Endodermal cell (in vitro differentiated cells): ENCODE measurements around the gene ATP7A. TPM values are rescaled to one million over a fixed set of nuclear protein-coding genes. Genes with fewer than 3 reads are reported as not detected.
A peak's percentile ranks its signal among the peaks of the same experiment; 100 is the strongest.

ENCODE experiments used
- DNase-seq: peaks from one replicate; pipeline ENCODE4 v3.0.0-alpha.2; 2017
- H3K27ac ChIP-seq: 2 replicates; pipeline ENCODE4 v1.5.1; 2013; ENCODE audit warnings: mild to moderate bottlenecking, low read depth, low read length, moderate library complexity
- H3K27me3 ChIP-seq: 2 replicates; pipeline ENCODE4 v1.6.1; 2013; ENCODE audit warnings: mild to moderate bottlenecking, low read length, moderate library complexity; ENCODE audit not compliant: insufficient read depth, control insufficient read depth, poor library complexity, severe bottlenecking
- H3K36me3 ChIP-seq: 2 replicates; pipeline ENCODE4 v1.7.0; 2013; ENCODE audit warnings: mild to moderate bottlenecking, low read length, moderate library complexity; ENCODE audit not compliant: control insufficient read depth, insufficient read depth
- H3K4me1 ChIP-seq: one replicate; pipeline ENCODE4 v1.7.0; 2013; ENCODE audit warnings: low read length; ENCODE audit not compliant: control insufficient read depth, insufficient read depth
- H3K4me3 ChIP-seq: 2 replicates; pipeline ENCODE4 v1.5.1; 2013; ENCODE audit warnings: mild to moderate bottlenecking, low read length, moderate library complexity
- H3K9ac ChIP-seq: 2 replicates; pipeline ENCODE4 v1.6.1; 2013; ENCODE audit warnings: mild to moderate bottlenecking, low read length, moderate library complexity; ENCODE audit not compliant: poor library complexity, severe bottlenecking; ENCODE audit errors: extremely low read depth
- H3K9me3 ChIP-seq: 2 replicates; pipeline ENCODE4 v1.6.1; 2013; ENCODE audit warnings: mild to moderate bottlenecking, low read length, moderate library complexity; ENCODE audit not compliant: control insufficient read depth
- H3K27ac Mint-ChIP-seq: 2 replicates; pipeline ENCODE4 v1.8.0; 2020; ENCODE audit warnings: mixed read lengths
- H3K27me3 Mint-ChIP-seq: 2 replicates; pipeline ENCODE4 v1.8.0; 2021; ENCODE audit warnings: mild to moderate bottlenecking, mixed read lengths; ENCODE audit not compliant: insufficient read depth
- H3K36me3 Mint-ChIP-seq: 2 replicates; pipeline ENCODE4 v1.8.0; 2020; ENCODE audit warnings: low read depth, mixed read lengths
- H3K4me1 Mint-ChIP-seq: 2 replicates; pipeline ENCODE4 v1.8.0; 2020; ENCODE audit warnings: mixed read lengths
- H3K4me3 Mint-ChIP-seq: 2 replicates; pipeline ENCODE4 v1.8.0; 2020; ENCODE audit warnings: mild to moderate bottlenecking, moderate library complexity, mixed read lengths
- H3K9me3 Mint-ChIP-seq: 2 replicates; pipeline ENCODE4 v1.8.0; 2020; ENCODE audit warnings: mild to moderate bottlenecking, mixed read lengths
- CTCF ChIP-seq: fragments of 200-600 bp; sonication (generic); conservative IDR thresholded peaks from 2 replicates; pipeline ENCODE4 v1.5.0; 2021; ENCODE audit warnings: antibody characterized with exemption, mild to moderate bottlenecking
- WGBS, 2 experiments: methylation state at CpG; one replicate each; pipeline versions ENCODE4 v1.1.5 to v1.1.7; 2013; ENCODE audit warnings: missing lambda C conversion rate in 2 of 2, mixed read lengths in 1 of 2; ENCODE audit not compliant: insufficient coverage in 1 of 2, insufficient read length in 1 of 2; 5-methylcytosine and 5-hydroxymethylcytosine counted together
- total RNA-seq, 2 donors: library from RNA; stranded (reverse); fragmentation: NEBNext Ultra II Directional in 1 of 2; extraction: Animal tissue kit (Norgen Biotek cat#: 25700) in 1 of 2; gene quantifications; 2 replicates in 1 of 2; 3 replicates in 1 of 2; pipeline ENCODE4 v1.2.1, GENCODE V29; 2021

ATP7A gene
- total RNA-seq, 2 donors from 2014 or later, result 4.4 to 5.8 TPM

- no peak for DNase-seq
- no peaks in the 10 kb centered on the region for H3K4me1 Mint-ChIP-seq
- H3K27me3 Mint-ChIP-seq, result no peaks in the 10 kb centered on the region
- WGBS, 2 experiments, result 90 to 94% methylated on average over 2 to 3 of the region's 3 CpGs
- Histone ChIP-seq H3K27ac (no peak overlapping the region), H3K9me3 (no peaks in the 10 kb centered on the region), H3K4me1 (no peaks in the 10 kb centered on the region), H3K9ac (no peak overlapping the region), H3K27me3 (no peaks in the 10 kb centered on the region), H3K36me3 (no peaks in the 10 kb centered on the region), H3K4me3 (no peak overlapping the region)
- H3K4me3 Mint-ChIP-seq, result no peak overlapping the region
- H3K36me3 Mint-ChIP-seq, result no peaks in the 10 kb centered on the region
- no peak overlapping the region for H3K27ac Mint-ChIP-seq
- no peak for TF ChIP-seq CTCF
- H3K9me3 Mint-ChIP-seq, result peaks cover 49% of the 10 kb centered on the region
These were observed 117.3 kb downstream of the ATP7A start for GRCh38 chrX:78027798-78028197.

DNA sequence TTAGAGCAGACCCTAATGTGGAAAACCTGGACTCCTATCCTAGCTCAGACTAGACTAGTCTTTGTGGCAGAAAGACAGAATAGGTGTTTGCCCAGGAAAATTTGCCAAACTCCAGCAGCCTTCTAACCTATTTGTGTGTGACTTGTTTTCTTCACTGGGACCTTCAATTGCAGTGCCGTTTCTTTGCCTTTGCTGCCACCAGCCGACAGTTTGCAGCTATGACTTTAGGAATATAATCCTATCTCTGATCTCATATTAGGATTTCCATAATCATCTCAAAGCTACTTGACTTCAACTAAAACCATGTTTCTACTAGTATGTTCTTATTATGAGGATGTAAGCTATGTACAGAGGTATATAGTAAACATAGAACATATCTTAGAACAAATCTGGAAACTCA is 119.2 kb downstream of the ATP7A start:
- Histone ChIP-seq H3K27ac (no peak overlapping the region), H3K27me3 (no peaks in the 10 kb centered on the region), H3K9ac (no peak overlapping the region), H3K9me3 (no peaks in the 10 kb centered on the region), H3K4me1 (no peaks in the 10 kb centered on the region), H3K36me3 (no peaks in the 10 kb centered on the region), H3K4me3 (no peak overlapping the region)
- peak; percentile 58 for DNase-seq
- Mint-ChIP-seq H3K4me3 (no peak overlapping the region), H3K9me3 (peaks cover 42% of the 10 kb centered on the region), H3K36me3 (no peaks in the 10 kb centered on the region), H3K4me1 (no peaks in the 10 kb centered on the region), H3K27ac (no peak overlapping the region), H3K27me3 (no peaks in the 10 kb centered on the region)
- 90% methylated on average over 2 of the region's 2 CpGs; no CpG with 5 or more reads in 1 of the 2 experiments for WGBS, 2 experiments
- TF ChIP-seq CTCF, result peak; percentile 64

- Histone ChIP-seq H3K36me3 (no peaks in the 10 kb centered on the region), H3K9me3 (no peaks in the 10 kb centered on the region), H3K27me3 (no peaks in the 10 kb centered on the region), H3K4me3 (no peak overlapping the region), H3K27ac (no peak overlapping the region), H3K4me1 (no peaks in the 10 kb centered on the region), H3K9ac (no peak overlapping the region)
- Mint-ChIP-seq H3K27me3 (no peaks in the 10 kb centered on the region), H3K4me1 (no peaks in the 10 kb centered on the region), H3K36me3 (no peaks in the 10 kb centered on the region), H3K9me3 (peaks cover 33% of the 10 kb centered on the region), H3K4me3 (no peak overlapping the region), H3K27ac (no peak overlapping the region)
- no peak for DNase-seq
- 94 to 95% methylated on average over 4 to 6 of the region's 6 CpGs for WGBS, 2 experiments
- TF ChIP-seq CTCF, result no peak
These were observed 124.6 kb downstream of the ATP7A start for GRCh38 chrX:78035061-78035460.
